ENCODE measurements around the gene TACR1.

TACR1 gene

DNA sequence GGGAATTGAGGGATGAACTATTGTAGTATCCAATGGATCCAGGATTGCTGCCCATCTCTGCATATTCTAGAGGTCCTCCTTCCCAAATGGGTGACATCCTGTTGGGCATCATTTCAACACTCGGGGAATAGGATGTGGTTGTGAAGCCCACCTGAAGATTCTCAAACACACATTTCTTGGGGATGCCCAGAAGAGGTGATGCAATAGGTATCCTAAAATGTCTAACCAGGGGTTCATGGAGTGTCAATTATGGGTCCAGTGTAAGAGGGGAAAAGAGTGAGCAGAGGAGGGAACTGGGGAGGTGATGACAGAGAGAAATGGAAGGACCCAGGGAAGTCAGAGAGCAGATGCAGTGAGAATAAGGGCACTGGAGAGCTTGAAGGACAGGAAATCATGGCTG lies 188.7 kb downstream of the TACR1 start:
- DNase-seq: no peak

DNA sequence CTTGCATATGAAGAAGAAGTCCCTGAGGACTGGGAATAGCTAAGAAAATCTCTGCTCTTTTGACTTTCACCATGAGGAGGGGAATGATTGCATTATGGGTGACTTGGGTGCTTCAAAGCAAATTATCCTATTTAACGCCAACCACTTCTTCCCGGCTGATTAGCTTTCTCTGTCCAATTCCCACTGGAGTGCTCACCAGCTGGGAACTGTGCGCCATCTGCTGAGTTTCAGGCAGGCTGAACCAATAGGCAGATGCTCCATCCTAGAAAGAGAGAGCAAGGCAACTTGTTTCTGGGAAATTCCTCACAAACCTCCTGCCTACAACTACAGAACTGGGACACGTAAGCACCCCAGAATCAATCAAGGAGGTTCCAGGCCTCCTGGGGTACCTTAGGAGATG lies 191.5 kb downstream of the TACR1 start:
- peak; percentile 8 for DNase-seq

DNA sequence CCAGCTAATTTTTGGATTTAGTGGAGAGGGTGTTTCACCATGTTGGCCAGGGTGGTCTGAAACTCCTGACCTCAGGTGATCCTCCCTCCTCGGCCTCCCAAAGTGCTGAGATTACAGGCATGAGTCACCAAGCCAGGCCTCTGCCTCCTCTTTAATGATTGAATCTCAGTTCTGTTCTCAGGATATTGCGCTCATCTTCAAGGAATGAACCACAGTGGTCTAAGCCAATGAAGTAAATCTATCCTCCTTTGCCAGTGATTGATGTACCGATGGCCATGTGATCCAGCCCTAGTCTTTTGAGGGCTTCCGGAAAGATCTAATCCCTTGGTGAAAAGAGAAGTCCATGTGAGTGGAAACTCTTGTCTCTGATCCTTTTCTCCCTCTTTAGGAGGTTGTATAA lies 192.3 kb downstream of the TACR1 start:
- peak; percentile 9 for DNase-seq

DNA sequence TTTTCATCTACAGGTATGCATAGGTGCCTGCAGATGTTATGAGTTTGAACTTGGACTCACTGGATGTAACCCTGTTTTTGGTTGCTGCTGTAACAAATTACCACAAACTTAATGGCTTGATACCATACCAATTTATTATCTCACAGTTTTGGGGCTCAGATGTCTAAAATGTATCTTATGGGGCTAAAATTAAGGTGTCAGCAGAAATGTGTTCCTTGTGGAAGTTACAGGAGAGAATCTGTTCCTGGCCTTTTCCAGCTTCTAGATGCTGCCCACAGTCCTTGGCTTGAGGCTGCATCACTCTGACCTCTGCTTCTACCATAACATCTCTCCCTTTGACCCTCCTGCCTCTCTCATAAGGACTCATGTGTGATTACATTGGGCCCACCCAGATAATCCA lies 193.3 kb downstream of the TACR1 start:
- no peak for DNase-seq

DNA sequence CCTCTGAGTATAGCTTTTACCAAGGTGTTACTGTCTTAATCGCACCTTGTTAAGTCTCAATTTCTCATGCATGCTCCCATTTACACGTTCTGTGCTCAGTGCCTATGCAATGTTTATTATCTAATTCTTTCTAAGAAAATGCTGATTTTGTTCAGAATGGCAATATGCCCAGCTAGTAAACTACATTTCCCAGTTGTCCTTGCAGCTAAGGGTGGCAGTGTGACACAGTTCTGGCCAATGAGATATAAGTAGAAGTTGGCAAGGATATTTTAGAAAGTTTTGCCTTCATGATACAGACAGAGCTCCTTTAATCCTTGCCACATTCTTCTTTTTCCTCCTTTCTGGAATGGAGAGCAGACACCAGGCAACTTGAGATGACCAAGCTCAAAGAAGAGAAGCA lies 195.5 kb downstream of the TACR1 start:
- DNase-seq: no peak

DNA sequence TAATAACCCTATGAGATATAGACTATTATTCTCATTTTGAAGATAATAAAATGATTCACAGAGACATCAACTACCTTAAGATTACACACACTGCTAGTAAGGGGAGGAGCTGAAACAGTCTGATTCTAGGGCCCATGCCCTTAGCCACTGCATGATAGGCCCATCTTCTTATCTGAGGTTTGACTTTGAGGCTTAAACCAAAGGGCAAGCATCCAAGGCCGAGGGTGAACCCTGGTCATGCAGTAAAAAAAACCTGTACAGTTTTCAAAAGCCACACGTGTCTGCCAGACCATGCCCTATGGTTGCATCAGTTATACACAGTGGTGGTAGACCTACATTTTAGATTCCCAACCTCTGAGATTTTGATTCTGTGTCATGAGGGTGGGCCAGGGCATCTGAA lies 196.0 kb downstream of the TACR1 start:
- no peak for DNase-seq

DNA sequence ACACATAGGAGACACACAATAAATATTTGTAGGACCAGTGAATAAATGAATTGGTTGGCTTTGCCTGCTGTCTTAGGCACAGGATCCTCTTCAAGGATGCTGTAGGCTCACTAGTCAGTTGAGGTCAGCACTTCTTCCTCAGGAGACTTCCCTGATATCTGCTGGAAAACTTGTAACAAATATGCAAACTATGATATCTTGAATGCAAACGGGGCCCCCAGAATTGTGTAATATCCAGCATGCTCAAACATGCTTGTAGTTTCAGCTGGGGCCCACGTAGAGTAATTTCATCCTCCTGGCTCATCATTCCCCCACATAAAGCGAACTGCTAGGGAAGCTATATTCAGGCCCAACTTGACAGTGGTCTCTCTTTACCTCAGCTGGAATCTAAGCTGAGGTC lies 197.3 kb downstream of the TACR1 start:
- DNase-seq: peak; percentile 57

DNA sequence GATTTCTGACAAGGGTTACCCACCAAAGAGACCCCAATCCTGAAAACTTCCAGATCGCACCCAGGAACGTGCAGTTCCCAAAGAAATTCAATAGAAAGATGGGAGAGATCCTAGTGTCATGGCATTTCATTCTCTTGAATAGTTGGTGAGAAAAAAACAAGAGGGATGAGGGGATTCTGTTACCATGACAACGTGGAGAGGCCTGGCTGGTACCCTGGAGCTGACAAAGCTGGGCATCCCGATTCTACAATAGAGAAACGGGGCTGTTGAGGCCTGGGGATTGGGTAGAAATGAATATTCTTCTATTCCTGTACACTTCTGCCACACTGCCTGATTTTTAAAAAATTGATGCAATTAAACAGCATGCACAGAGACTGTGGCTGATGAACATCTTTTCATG lies 199.9 kb downstream of the TACR1 start:
- no peak for DNase-seq

Data from fibroblast of skin of abdomen (primary cell).